HG02840 (cell line): ENCODE measurements around the gene TUBB4A.
A peak's percentile ranks its signal among the peaks of the same experiment; 100 is the strongest.
"Not testable (repeated sequence)": the region's sequence is repeated elsewhere in the genome, so short reads cannot be mapped to it uniquely, and the experiment has no call there.

ENCODE experiments used
- ATAC-seq: cut with Tn5 transposase; IDR thresholded peaks from one replicate; pipeline ENCODE4 v1.9.1; 2021; ENCODE audit warnings: mild to moderate bottlenecking, moderate library complexity, moderate number of reproducible peaks; ENCODE audit not compliant: unreplicated experiment, low FRiP score

TUBB4A gene

DNA sequence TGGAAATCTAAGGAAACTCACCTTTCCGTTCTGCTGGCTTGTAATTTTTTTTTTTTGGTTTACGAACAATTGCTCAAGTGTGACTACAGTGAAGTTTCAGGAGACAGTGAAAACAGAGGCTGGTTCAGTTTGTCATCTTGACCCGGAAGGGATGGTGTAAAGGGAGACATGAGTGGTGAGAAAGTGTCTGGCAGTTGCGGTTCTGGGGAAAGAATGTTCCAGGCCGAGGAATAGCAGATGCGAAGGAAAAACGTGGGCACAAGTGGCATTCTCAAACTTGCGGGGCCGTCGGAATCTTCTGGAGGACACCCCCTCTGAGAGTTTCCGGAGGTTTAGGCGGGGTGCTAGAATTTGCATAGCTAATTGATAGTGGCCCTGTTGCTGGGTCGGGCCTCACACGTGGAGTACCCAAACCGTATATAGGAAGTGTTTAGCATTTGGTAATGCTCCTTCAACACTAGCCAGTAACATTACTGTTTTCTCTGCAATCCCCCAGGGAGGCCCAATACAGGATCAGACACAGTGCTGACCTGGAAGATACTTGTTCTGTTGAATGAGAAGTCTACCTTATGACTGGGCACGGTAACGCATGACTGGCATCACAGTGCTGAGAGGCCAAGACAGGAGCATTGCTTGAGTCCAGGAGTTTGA, 25.9 kb upstream of the TUBB4A start:
- peak; percentile 44 for ATAC-seq

DNA sequence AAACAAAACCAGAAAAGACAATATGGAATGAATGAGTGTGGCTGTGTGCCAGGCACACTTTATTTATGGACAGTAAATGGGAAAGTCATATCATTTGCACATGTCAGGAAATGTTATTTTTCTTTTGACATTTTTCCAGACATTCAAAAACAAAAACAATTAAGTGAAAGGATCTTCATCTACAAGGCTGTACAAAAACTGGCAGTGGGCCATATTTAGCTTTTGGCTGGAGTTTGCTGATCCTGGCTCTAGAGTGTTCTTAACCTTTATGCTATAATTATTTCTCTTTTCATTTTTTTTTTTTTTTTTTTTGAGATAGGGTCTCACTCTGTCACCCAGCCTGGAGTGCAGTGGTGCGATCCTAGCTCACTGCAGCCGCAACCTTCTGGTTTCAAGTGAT, 22.2 kb upstream of the TUBB4A start:
- no peak for ATAC-seq

DNA sequence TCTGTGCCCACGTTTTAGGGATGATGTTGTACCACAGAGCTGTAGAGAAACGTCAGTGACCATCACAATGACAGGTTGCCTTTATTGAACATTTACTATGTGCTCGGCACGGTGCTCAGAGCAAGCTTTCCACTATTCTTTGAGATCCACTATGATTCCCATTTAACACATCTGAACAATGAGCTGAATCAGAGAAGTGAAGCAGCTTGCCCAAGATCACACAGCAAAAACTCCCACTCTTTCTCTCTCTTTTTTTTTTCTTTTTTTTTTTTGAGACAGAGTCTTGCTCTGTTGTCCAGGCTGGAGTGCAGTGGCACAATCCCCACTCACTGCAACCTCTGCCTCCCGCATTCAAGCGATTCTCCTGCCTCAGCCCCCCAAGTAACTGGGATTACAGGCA, 20.6 kb upstream of the TUBB4A start:
- ATAC-seq = no peak

DNA sequence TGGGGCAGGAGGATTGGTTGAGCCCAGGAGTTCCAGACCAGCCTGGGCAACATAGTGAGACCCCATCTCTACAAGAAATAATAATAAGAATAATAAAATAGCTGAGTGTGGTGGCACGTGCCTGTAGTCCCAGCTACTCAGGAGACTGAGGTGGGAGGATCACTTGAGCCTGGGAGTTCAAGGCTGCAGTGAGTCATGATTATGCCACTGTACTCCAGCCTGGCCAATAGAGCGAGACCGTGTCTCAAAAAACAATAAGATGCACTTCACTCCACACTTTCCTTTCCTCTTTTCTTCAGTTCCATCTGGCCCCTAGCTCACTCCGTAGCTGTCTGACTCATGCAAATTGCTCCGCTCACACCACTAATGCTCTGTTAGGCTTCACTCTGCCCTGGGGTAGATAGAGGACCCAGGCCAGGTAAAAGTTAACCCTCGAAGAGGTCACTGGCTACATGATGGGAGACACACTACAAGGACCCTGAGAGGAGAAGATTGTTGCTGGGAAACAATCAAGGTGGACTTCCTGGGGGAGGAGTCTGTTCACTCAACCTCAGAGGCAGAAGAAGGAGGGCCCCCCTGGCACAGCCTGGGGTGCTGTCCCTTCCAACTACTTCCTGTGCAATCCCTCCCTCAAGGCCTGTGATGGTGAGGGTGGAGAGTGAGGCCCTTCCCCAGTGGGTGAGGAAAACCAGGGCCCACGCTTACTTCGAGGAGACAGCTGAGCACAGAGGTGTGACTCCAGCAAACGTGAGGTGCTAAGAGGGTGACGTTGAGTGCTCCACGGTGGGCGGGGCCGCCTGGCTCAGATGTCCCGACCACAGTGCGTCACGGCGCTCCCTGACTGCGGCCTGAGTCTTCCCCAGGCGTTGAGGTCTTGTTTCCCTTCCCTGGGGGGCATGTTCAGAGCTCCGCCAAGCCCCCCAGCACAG, 19.9 kb upstream of the TUBB4A start:
- ATAC-seq = peak; percentile 40

DNA sequence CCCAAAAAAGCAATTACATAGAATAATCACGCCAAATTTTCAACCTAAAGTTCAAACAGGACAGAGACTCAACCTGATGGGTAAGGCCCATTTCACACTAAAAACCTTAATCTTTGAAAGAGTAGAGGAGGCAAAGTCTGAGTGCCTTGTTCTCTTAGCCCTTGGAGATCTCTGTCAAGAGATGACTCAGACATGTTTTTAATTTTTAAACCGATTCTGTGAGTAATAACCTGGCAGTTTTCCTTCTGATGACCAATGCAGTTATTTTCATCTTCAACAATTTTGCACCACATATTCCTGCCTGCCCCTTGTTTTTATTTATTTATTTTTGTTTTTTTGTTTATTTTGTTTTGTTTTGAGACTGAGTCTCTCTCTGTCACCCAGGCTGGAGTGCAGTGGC, 17.2 kb upstream of the TUBB4A start:
- no peak for ATAC-seq

DNA sequence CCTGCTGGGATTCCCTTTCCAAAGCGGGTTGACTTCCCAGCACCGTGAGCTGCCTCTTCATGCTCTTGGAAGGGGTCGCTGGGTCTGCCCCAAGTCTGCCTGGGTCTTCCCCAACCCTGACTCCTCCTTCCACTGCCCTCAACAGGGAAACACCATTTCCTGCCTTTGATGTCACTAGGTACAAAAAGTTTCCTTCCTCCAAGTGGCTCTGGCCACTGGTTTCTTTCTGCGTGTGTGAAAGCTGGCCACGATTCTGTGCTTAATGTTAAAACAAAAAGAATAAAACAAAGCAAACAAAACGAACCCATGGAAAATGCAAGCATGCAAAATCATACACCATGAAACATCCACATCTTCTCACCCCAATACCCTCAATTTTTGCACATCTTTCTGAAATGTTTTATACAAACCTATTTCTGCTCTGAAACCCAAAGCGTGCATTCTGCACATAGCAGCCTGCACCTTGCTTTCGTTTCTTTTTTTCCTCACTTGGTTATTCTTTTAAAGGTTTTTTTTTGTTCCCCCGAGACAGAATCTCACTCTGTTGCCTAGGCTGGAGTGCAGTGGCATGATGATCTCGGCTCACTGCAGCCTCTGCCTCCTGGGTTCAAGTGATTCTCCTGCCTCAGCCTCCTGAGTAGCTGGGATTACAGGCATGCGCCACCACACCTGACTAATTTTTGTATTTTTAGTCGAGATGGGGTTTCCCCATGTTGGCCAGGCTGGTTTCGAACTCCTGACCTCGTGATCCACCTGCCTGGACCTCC, 16.2 kb upstream of the TUBB4A start:
- no peak for ATAC-seq

DNA sequence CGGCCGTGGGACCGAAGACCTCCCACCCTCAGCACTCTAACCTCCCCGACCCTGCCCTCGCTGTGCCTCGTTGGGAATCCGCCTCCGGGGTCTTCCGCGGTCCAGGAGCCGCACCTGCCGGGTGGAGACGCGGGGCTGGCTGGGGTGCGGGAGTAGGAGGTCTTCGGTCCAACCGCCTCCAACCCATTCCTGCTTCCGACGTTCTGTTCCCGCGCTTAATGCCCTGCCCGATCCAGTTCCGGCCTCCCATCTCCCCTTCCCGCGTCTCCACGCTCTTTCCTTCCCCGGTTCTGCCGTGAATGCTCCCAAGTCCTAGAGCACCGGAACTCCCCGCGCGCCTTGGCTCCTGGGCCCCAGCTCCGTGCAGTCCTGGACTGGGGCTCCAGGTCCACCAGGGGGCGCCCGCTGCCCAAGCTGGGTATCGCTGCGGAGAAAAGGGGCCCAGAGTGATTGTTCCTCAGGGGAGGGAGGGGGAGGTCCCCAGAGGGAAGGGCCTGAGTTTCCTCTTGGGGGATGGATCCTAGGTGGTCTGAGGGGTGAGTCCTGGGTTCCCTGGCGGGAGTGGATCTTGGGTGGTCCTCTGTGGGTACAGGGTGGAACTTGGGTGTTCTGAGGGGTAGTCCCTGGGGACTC, 14.7 kb upstream of the TUBB4A start:
- peak; percentile 31 for ATAC-seq

DNA sequence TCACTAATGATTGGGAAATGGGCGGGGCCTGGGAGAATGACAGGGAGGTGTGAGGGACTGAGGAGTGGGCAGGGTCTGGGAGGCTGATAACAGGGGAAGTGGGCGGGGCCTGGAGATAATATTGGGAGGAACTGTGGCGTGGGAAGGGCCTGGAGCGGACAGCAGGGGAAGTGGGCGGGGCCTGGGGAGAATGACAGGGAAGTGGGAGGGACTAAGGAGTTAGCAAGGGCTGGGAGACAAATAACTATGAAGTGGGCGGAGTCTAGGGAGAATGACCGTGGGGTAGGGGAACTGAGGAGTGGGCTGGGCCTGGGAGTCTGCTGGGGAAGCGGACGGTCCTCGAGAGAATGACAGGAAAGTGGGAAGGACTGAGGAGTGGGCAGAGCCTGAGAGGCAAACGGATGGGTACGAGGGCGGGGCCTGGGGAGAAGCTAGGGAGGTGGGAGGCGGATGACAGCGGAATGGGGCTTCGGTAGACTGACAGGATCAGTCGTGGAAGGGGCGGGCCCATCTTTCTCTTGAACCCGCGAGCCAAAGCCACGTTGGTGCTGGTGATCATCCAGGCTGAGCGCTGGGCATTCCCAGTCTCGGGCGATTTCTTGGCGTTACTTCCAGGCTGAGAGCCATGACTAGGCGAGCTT, 14.0 kb upstream of the TUBB4A start:
- no peak for ATAC-seq

DNA sequence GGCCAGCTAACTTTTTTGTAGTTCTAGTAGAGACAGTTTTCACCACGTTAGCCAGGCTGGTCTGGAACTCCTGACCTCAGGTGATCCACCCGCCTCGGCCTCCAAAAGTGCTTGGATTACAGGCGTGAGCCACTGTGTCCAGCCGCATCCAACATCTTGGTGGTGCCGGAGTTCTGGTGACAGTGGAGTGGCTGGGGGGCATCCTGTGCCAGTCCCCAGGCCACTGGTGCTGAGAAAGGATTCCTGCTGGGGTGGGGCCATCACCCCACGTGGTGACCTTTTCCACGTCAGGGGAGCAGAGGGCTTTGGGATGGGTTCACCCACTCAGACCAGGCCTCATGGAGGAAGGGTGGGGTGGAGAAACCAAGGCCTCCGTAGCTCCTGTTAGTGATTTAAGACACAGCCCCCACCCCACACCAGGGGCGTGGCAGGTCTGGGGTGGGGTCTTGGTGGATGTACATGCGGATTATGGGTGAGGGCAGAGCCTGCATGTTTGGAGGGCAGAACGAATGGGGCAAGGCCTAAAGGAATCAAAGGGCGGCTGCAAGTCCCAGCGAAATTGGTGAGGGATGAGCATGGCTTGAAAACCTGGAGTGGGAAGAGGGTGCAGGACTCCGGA, 12.9 kb upstream of the TUBB4A start:
- no peak for ATAC-seq

DNA sequence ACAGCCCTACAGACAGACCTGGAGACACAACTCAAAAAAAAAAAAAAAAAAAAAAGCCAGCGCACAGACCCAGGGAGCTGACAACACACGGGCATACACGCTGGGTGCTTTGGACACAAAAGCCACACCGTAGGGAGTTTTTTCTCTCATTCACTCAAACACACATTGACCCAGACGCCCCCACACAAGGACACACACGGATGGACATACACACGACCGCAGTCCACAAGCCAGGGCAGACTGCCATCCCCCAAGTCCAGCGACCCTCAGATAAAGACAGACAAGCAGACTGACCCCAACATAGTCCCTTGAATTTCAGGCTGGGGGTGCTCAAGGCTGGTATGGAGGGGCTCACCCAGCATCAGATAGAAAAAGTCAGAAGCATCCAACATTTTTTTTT, 12.0 kb upstream of the TUBB4A start:
- no peak for ATAC-seq

DNA sequence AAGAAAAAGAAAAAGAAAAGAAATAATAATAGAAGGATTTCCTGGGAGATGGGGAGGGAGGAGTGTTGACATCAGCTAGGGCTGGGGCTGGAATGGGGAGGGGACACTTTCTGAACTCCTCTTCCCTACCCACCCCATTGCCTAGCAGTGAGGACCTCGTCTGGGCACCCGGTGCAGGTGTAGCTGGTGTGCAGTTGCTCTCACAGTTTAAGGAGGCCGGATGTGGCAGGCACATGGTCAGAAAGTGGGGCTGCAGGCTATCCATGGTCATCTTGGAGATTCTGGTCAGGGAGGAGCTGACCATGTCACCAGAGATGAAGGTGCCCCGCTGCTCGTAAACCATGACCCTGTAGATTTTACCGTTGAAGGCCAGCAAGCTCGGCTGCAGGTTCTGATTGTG, 8.5 kb upstream of the TUBB4A start:
- ATAC-seq = no peak

DNA sequence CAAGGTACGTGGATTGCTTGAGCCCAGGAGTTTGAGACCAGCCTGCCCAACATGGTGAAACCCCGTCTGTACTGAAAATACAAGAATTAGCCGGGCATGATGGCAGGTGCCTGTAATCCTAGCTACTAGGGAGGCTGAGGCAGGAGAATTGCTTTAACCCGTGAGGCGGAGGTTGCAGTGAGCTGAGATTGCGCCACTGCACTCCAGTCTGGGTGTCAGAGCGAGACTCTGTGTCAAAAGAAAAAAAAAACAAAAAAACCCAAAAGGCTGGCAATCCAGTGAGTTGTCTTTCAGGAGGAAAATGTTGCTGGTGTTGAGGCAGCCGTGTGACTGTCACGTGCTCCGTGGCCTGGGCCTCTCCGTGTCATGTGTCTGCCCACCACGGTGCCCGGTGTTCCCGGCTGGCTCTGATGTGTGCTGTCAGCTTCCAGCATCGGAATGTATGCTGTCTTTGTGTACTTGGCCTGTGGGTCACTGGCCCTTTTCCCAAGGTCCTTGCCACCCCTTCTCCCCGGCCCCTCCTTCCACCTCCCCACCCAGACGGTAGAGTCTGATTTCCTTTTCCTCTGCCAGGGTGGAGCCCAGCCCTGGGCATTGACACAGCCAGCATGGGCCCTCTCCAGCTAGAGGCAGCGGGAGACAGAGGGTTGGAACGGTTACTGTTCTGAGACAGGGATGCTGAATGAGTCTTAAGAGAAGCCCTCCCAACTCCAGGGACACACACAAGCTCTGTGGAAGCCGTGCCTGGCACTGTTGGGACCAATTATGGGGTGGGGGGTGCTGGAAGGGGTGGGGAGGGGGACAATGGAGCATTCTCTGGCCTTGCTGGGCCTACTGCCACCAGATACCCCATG, 7.2 kb upstream of the TUBB4A start:
- ATAC-seq = no peak

DNA sequence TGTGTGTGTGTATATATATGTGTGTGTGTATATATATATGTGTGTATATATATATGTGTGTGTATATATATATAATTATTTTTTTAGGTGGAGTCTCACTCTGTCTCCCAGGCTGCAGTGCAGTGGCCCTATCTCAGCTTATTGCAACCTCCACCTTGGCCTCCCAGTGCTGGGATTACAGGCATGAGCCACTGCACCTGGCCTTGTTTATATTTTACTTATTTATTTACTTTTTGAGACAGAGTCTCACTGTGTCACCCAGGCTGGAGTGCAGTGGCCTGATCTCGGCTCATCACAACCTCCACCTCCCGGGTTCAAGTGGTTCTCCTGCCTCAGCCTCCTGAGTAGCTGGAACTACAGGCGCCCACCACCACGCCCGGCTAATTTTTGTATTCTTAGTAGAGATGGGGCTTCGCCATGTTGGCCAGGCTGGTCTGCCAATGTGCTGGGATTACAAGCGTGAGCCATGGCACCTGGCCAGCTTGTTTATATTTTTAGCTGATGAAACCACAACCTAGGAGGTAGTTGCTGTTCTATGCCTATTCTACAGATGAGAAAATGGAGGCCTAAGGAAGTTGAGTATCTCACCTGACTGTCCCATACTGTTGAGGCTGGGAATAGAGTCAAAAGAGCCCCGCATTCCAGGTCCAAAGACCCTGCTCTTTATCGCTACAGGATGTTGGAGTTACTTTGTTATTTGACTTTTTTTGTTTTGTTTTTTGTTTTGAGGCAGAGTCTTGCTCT, 6.1 kb upstream of the TUBB4A start:
- ATAC-seq = not testable (repeated sequence)

DNA sequence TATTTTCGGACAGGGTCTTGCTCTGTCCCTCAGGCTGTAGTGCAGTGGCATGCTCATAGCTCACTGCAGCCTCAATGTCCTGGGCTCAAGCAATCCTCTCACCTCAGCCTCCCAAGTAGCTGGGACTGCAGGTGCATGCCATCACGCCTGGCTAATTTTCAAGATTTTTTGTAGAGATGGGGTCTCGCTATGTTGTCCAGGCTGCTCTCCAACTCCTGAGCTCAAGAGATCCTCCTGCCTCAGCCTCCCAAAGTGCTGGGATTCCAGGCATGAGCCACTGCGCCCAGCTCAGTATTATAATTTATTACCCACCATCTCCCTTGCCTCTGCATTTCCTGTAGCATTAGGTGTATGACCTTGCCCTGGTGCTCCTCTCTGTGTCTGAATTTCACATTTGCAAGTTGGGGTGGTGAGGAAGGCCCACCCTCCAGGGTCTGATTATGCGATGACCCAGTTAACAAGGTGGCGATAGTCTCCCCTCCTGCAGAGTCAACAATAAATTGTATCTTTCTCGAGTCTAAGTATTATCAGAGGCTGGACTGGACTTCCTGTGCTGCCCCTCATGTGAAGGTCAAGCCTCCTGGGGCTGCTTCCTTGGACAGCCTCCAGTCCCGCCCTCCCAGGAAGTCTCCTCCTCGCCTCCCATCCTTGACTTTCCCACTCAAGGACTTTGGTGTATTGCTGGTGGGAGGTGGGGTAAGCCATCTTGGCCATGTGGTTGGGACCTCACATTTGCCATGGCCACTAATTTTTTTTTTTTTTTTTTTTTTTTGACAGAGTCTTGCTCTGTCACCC, 1.5 kb upstream of the TUBB4A start:
- no peak for ATAC-seq

DNA sequence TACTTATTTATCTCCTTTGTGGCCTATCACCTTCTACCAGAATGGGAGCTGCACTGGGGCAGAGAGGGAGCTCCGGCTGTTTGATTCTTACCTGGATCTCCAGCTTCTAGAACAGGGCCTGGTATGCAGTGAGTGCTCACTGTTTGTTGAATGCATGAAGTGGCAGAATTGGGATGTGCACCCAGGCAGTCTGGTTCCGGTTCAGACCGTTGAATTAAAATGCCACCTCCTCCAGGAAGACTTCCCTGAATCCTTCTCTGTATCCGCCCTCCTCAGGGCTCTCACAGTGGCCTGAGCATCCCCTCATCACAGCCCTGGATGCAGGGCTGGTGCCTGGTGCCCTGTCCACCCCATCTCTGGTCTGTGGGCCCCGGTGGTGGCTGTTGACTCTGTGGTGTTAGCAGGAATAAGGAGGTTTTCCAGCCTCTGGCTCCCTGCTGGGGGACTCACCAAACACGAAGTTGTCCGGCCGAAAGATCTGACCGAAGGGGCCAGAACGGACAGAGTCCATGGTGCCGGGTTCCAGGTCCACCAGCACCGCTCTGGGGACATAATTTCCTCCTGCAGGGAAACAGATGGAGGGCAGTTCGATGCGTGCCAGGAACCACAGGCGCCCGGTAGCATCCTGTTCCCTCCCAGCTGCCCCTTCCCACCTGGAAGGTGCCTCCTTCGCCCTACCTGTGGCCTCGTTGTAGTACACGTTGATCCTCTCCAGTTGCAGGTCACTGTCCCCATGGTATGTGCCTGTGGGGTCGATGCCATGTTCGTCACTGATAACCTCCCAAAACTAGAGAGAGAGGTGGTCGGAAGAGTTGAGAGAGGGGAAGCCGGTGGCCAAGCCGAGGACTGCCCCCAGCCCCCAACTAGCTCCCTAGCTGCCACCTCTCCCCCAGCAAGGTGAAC, 1.0 kb downstream of the TUBB4A start:
- no peak for ATAC-seq

DNA sequence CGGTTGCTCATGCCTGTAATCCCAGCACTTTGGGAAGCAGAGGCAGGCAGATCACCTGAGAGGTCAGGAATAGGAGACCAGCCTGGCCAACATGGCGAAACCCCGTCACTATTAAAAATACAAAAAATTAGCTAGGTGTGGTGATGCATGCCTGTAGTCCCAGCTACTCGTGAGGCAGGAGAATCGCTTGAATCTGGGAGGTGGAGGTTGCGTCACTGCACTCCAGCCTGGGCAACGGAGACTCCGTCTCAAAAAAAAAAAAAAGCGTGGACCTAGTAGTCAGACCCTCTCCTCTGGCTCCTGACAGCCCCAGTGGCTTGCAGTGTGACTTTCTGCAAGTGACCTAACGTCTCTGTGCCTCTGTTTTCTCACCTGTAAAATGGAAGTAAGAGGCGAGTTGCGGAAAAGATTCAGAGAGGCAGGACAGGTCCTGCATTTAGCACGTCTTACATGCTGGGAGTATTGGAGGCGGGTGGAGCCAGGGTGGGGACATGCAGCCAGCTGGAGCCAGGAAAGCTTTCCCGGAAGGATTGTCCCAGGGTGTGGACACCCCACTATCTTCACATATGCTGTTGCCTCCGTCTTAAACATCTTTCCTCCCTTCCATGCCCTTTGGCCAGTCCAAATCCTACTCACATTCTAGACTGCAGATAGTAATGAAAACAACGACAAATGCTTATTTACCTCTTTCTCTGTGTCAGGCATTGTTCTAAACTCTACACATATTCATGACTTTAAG, 2.9 kb downstream of the TUBB4A start:
- no peak for ATAC-seq
